Fibroblast of skin of right quadriceps (primary cell): ENCODE results near the gene BCL6B.

ENCODE experiments used
- DNase-seq: peaks from one replicate; pipeline ENCODE4 v3.0.0-alpha.2; 2013

BCL6B gene

DNA sequence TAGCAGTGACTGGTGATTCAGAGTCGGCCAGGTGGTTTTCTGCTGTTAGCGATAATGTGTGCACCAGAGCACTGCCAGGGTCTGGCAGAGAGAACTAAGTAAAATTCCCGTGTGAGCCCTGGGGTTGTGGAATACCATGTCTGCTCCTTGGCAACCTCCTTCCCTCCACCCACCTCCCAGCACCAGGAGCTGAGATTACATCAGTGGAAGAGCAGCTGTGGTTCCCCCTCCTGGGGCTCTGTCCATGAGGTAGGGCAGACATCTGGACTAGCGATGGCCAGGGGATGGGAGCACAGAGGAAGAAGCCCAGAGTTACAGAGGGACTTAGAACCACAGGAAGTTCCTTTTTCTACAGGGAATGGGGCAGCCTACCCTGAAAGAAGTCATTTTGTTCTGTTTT is 41.4 kb downstream of the BCL6B start:
- DNase-seq = no peak

DNA sequence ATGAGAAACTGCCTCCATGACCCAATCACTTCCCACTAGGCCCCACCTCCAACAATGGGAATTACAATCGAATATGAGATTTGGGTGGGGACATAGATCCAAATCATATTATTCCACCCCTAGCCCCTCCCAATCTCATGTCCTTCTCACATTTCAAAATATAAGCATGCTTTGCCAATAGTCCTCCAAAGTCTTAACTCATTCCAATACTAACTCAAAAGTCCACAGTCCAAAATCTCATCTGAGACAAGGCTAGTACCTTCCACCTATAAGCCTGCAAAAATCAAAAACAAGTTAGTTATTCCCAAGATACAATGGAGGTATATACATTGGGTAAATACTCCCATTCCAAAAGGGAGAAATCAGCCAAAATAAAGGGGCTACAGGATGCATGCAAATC is 44.3 kb downstream of the BCL6B start:
- no peak for DNase-seq

DNA sequence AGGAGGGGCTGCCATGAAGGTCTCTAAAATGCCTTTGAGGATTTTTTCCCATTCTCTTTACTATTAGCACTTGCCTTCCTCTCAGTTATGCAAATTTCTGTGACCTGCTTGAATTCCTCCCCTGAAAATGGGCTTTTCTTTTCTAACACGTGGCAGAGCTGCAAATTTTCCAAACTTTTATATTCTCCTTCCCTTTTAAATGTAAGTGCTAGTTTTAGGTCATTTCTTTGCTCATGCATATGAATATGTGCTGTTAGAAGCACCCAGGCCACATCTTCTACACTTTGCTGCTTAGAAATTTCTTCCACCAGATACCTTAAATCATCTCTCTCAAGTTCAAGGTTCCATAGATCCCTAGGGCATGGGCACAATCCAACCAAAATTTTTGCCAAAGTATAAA is 45.4 kb downstream of the BCL6B start:
- no peak for DNase-seq

DNA sequence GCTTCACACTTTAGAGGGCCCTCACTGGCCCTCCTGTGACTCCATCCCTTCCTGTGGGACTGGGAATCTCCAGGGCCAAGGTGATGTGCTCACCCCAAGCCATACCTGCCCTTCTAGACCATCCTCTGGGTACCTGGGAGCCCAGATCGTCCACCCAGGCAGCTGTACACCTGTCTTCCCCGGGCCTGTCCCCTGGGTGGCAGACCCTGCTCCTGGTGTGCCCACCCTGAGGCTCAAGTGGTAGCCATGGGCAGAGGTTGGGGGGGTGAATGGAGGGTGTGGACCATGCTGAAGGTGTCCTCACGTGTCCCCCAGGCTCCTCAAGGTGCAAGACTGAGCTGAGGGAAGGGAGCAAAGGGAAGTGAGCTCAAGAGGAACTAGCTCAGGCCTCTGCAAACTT is 47.9 kb downstream of the BCL6B start:
- DNase-seq = no peak

DNA sequence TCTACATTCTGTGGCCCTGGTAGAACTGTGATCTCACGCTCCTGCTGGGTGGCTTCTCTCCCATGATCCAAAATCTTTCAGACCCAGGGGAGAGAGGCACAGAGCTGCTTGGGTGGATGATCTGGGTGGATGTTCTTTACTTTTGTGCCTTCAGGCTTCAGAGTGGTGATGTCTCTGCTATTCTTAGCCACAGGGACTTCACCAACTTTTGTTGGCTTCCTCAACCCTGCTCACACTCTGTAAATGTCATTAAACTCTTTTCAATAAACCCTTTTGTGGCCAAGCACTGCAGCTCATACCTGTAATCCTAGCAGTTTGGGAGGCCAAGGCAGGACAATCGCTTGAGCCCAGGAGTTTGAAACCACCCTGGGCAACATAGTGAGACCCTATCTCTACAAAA is 49.6 kb downstream of the BCL6B start:
- DNase-seq = no peak

DNA sequence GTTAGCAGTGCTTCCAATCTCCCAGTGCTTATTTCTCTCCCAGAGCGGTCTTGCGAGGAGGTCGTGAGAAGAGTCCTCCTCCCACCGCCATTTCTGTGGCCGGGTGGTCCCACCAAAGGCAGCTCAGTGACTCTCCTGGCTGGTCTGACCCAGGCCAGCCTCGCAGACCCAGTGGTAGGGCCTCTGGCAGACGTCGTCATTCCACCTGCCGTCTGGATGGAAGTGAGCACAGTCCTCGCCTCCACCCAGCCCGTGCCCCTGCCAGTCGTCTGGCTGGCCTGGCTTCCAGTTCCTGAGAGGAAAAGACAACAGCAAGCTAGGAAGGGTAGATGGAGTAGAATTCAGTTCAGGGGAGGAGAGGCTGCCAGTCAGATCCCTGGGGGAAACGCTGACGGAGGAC is 52.1 kb downstream of the BCL6B start:
- DNase-seq = no peak

DNA sequence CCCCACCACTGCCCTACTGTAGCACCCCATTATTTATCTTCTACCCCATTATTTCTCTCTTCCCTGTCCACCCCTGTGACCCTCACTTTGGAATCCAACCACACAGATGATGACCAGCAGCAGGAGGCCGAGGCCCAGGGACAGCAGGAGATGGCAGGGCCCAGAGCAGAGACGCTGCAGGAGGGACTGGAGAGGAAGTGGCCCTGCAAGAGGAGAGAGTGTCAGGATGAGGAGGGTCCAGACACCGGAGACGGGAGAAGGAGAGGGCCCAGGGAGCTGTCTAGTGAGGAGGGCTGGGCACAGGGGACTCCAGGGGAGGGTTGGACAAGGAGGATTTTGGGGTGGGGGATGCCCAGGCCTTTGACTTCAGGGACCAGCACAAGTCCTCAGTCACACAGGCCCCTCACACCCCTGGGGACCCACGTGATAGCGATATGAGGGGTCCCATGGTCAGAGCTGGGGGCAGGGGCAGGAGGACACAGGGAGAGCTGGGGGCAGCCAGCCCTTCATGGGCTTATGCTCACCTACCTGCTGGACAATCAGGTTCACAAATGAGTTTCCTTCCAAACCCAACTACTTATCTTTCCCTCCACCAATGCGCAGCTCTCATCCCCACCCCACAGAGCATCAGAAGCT is 55.2 kb downstream of the BCL6B start:
- DNase-seq = no peak

DNA sequence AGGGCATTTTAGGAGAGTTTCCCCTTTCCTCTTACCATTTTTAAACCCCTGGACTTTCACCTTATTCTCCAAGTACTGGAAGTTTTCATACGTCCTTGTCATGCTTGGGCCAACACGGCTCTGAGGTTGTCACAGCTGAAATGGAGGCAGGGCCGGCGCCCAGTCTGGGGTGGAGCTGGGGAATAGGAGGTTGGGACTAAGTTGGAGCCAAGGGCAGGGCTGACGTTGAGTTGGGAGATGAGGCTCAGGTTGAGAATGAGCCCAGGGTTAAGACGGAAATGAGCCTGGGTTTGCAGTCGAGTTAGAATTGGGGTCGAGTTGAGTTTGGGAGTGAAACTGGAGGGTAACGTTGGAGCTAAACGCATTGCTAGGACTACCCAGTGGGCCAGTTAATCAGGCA is 55.9 kb downstream of the BCL6B start:
- DNase-seq = no peak
